Neural cell (in vitro differentiated cells): ENCODE data around the gene GPRIN3.

ENCODE experiments used
- EP300 ChIP-seq: fragments of 450-650 bp; conservative IDR thresholded peaks from 2 replicates; pipeline ENCODE4 v1.6.1; 2014; ENCODE audit warnings: antibody characterized with exemption, mild to moderate bottlenecking, moderate library complexity; ENCODE audit not compliant: poor library complexity, severe bottlenecking
- MXI1 ChIP-seq: fragments of 450-650 bp; conservative IDR thresholded peaks from 2 replicates; pipeline ENCODE4 v1.6.1; 2014; ENCODE audit warnings: antibody characterized with exemption, mild to moderate bottlenecking; ENCODE audit not compliant: poor library complexity, severe bottlenecking
- POLR2AphosphoS5 ChIP-seq: IDR thresholded peaks from 2 replicates; pipeline ENCODE4 v1.6.1; 2012
- TF ChIP-seq, protein P1 (sequence below): IDR thresholded peaks from 2 replicates; pipeline ENCODE4 v1.6.1; 2012; ENCODE audit warnings: borderline replicate concordance

DNA sequence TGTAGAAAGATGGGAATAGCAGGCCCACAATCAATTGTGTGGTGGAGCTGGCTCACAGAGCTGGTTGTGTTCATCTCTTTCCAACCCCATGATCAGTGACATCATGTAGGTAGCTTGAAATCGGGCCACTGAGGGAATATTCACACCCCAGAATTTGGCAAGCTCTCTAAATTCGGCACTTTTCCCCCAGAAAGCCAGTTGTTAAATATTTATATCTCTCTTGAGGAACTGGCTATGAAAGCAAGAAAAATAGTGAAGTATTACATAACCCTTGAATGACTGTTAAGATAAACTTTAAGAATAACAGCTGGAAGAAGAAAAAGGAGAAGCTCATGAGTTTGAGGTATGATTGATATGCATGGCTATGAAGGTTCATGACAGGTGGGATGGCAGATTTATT, 38.9 kb downstream of the GPRIN3 start:
- TF ChIP-seq EP300 = no peak
- TF ChIP-seq, protein P1, sequence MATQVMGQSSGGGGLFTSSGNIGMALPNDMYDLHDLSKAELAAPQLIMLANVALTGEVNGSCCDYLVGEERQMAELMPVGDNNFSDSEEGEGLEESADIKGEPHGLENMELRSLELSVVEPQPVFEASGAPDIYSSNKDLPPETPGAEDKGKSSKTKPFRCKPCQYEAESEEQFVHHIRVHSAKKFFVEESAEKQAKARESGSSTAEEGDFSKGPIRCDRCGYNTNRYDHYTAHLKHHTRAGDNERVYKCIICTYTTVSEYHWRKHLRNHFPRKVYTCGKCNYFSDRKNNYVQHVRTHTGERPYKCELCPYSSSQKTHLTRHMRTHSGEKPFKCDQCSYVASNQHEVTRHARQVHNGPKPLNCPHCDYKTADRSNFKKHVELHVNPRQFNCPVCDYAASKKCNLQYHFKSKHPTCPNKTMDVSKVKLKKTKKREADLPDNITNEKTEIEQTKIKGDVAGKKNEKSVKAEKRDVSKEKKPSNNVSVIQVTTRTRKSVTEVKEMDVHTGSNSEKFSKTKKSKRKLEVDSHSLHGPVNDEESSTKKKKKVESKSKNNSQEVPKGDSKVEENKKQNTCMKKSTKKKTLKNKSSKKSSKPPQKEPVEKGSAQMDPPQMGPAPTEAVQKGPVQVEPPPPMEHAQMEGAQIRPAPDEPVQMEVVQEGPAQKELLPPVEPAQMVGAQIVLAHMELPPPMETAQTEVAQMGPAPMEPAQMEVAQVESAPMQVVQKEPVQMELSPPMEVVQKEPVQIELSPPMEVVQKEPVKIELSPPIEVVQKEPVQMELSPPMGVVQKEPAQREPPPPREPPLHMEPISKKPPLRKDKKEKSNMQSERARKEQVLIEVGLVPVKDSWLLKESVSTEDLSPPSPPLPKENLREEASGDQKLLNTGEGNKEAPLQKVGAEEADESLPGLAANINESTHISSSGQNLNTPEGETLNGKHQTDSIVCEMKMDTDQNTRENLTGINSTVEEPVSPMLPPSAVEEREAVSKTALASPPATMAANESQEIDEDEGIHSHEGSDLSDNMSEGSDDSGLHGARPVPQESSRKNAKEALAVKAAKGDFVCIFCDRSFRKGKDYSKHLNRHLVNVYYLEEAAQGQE = no peak
- no peak for TF ChIP-seq MXI1
- TF ChIP-seq POLR2AphosphoS5 = no peak
